Measurements from ENCODE around the gene C1QB.

C1QB gene

DNA sequence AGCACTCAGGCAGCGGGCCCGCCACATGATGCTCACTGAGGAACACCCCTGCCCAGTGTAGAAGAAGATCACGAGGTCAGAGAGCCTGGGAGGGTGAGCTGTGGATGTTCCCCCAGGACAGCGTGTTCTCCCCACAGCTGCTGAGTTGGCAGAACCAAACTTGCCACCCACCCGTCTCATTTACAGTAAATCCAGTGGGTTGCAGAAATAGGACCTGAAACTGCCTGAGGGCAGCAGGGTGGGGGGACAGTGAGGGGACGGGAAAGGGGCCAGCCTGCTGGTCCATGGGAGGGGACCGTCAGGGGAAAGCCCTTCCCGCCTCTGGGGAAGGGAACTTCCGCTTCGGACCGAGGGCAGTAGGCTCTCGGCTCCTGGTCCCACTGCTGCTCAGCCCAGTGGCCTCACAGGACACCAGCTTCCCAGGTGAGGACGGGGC, at the start of gene C1QB:
Gene C1QB, plus strand, starts transcription at position 356 of the 436 bp plus-strand sequence. CDS start 6,227 bp downstream, outside the sequence.
- H3K4me3 ChIP-seq (ENCODE audit: low read depth, low read length) = no peak within 1 kb of the TSS

DNA sequence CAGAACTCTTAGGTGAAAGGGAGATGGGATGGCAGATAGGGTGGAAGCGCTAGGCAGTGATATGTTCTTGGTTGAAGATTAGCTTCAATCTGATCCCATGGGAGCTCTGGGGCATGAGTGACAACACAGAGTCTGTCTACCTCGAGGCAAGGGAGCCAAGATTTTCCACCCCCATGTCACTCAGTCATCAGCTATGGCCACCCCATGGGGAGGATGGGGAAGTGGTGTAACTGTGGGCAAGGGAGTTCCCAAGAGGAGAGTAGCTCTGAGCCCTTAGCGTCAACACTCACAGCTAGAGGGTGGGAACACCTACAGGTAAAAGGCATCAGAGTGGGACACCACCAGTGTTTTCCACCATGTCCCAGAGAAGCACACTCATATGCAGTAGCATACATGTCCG, 46.9 kb upstream of the C1QB start:
- H3K4me3 ChIP-seq (ENCODE audit: low read depth, low read length) = no peak overlapping the region

- no peak overlapping the region for H3K4me3 ChIP-seq (ENCODE audit: low read depth, low read length)
Measured at GRCh38 chr1:22607154-22607553, 45.9 kb upstream of the C1QB start.

GRCh38 chr1:22608361-22608760, 44.7 kb upstream of the C1QB start:
- no peak overlapping the region for H3K4me3 ChIP-seq (ENCODE audit: low read depth, low read length)

- H3K4me3 ChIP-seq (ENCODE audit: low read depth, low read length) = no peak overlapping the region
Measured at GRCh38 chr1:22609291-22609690, 43.7 kb upstream of the C1QB start.

- H3K4me3 ChIP-seq (ENCODE audit: low read depth, low read length) = no peak overlapping the region
Measured at GRCh38 chr1:22611530-22611947, 41.5 kb upstream of the C1QB start.

DNA sequence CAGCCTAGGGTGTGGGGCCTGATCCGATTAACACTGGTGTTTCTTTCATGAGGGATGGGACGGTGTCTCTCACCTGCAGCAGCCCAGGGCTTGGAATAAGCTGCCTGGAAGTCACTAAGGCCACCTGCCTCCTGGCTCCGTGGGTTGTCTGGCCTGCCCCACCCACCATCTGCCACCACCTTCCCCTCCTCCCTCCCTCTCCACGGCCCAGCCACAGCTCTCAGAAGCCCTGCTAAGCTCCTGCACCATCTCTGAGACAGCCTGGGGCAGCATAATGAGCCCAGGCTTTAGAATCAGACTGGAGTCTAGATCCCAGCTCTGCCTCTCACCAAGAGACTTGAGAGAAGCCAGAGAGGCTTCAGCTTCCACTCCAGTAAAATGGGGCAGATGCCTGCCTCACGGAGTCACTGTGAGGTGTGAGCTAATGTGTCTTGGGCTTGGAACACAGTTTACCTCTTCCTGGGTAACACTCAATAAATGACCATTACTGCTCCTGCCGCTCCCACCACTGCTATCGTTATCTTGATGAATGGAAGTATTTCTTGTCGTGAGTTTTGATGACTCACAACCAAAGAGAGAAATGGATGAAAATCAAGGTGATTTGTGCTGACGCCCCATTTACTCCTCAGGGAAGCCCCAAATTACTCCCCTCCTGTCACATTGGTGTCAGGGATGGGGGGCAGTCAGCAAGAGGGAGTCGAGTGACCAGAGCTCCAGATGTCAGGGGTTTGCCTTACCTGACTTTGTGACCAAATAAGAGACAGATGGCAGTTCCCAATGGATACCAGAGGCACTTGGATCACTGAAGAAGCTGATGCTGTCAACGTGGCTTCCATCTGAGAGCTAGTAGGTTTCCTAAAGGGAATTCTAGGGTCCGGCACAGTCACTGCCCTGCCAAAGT, 40.1 kb upstream of the C1QB start:
- H3K4me3 ChIP-seq (ENCODE audit: low read depth, low read length) = no peak overlapping the region

- H3K4me3 ChIP-seq (ENCODE audit: low read depth, low read length) = no peak overlapping the region
Measured at GRCh38 chr1:22613572-22613918, 39.5 kb upstream of the C1QB start.

DNA sequence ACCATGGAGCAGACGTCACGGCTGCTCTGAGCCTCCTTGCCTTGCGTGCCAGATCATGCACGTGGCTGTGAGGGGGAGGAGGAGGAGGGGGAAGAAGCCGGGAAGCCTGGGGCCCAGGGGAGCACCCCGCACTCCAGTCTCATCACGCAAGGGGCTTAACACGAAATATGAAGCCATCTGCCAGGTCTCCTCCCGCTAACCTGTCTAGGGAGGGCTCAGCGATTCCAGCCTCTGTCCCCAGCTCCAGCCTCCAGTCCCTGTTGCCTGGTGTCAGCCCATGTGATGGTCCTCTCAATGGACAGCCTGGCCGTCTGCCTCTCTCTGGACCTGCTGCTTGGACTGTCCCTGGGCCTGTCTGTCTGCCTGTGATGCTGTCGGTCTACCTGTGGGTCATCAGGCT, 39.1 kb upstream of the C1QB start:
- H3K4me3 ChIP-seq (ENCODE audit: low read depth, low read length) = no peak overlapping the region

GRCh38 chr1:22615886-22616285, 37.1 kb upstream of the C1QB start:
- no peak overlapping the region for H3K4me3 ChIP-seq (ENCODE audit: low read depth, low read length)

DNA sequence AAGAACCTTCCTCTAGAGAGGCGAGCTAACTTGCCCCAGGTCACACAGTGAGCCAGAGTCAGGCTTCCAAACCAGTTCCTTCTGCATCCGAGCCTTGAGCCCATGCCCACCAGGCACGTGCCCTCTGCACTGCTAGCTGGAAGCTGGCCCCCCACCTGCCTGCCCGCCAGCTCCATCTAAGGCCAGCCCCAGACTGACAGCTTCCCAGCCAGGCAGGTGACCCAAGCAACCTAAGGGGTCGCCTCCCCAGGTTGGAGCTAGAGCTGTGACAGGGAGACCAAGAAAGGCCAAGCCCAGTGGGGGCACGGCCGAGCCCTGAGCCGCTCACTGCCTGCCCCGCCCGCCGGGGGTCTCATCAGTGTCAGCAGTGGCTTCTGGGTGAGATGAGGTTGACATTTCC, 36.5 kb upstream of the C1QB start:
- no peak overlapping the region for H3K4me3 ChIP-seq (ENCODE audit: low read depth, low read length)

DNA sequence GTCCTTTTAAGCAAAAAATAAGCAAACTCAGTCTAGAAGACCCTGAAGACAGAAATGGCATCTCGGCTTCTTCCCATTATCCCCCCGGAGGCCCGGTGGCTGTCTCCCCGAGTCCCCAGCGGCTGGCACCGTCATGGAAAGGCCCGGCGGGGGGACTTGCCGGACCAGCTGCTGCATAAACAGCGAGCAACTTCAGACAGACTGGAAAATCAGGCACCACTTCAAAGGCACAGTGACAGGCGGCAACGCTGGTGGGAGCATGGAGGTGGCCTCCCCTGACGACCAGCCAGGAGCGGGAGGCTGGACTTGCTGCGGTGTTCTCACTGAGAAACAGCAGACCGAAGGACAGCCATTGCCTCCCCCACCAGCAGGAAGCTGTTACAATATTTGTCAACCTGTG, 35.0 kb upstream of the C1QB start:
- H3K4me3 ChIP-seq (ENCODE audit: low read depth, low read length) = no peak overlapping the region

GRCh38 chr1:22619252-22619651, 33.8 kb upstream of the C1QB start:
- no peak overlapping the region for H3K4me3 ChIP-seq (ENCODE audit: low read depth, low read length)

- no peak overlapping the region for H3K4me3 ChIP-seq (ENCODE audit: low read depth, low read length)
Measured at GRCh38 chr1:22619798-22620197, 33.2 kb upstream of the C1QB start.

DNA sequence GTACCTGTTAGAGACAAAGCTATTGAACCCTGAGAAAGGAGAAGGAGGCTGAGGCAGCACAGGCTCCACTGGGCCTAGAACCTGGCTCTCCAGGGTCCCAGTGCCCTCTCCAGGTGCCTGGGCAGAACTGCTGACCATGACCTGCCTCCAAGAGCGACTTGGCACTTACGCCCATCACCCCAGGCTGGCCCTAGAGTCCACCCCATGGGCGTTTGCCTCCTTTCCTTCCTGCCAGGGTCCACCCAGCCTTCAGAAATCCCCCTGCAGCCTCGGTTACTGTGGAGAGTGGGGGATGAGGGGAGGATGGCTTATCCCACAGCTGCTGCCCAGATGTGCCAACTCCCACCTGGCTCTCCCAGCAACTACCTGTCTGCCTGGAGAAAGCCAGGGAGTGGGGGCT, 31.3 kb upstream of the C1QB start:
- H3K4me3 ChIP-seq (ENCODE audit: low read depth, low read length) = no peak overlapping the region

- no peak overlapping the region for H3K4me3 ChIP-seq (ENCODE audit: low read depth, low read length)
Measured at GRCh38 chr1:22625262-22625925, 27.6 kb upstream of the C1QB start.

- H3K4me3 ChIP-seq (ENCODE audit: low read depth, low read length) = no peak overlapping the region
Measured at GRCh38 chr1:22626237-22627157, 26.5 kb upstream of the C1QB start.

DNA sequence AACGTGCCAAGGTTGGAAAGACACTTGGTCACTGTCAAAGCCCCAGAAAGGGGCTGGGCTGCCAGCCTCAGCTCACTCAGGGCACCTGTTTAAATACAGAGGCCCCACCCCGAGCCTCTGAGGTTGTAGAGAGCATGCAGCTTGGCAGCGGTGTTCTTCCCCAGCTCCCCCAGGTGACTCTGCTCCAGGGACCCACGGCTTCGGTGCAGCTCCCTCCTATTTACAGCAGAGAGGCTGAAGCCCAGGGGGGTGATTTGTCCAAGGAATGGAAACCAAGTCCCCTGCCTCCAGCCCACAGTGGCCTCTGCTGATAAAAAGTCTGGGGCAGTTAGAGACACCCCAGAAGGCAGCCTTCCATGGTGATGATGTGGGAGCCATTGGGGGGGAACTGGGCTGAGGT, 25.7 kb upstream of the C1QB start:
- no peak overlapping the region for H3K4me3 ChIP-seq (ENCODE audit: low read depth, low read length)

DNA sequence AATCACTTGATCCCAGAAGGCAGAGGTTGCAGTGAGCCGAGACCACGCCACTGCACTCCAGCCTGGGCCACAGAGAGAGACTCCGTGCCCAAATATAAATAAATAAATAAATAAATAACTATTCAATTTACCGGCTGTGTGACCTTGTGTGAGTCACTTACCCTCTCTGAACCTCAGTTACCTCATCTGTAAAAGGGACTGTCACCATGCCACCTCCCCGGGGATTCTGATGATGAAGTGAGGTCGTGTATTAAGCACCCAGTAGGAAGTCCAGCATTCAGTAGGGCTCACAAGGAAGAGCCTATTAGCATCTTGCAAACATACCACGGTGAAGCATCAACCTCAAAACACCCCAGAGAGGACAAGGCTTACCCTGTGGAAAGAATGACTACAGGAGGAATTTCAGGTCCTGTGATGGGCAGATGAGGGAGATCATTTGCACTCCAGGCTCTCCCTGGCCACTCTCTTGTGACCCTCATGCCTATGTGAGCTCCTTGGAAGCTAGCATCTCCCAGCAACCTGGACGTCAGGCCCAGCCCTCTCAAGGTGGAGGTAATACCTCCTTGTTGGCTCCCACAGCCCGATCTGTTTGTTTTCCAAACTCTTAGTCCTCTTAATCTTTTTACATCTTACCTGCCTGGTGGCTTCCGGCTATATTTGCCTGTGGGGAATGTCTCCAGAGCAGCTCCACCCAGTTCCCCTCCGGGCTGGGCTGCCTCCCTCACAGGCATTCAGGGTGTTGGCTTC, 24.2 kb upstream of the C1QB start:
- no peak overlapping the region for H3K4me3 ChIP-seq (ENCODE audit: low read depth, low read length)

DNA sequence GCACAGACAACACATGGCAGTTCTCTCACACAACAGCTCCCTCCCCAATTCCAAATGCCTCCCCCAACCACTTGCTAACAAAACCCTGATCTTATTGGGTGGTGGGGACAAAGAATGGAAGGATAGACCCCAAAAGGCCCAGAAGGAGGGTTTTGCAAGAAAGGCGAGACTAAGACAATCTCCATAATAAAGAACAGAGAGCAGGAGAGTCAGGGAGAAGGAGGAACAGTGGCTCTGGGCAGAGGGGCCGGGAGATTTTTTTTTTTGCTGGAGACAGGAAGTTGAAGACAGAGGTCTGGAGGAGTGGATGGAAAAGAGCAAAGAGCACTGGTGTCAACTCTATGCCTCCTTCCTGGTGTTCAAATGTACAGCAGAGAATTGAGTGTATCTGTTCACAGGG, 23.1 kb upstream of the C1QB start:
- H3K4me3 ChIP-seq (ENCODE audit: low read depth, low read length) = no peak overlapping the region
